Measurements from ENCODE around the gene APOB.

Gene APOB

GRCh38 chr2:20984408-20984807 lies 59.5 kb downstream of the APOB start:
- no peak for DNase-seq (ENCODE audit: low spot score)

- DNase-seq (ENCODE audit: low spot score): no peak
Measured at GRCh38 chr2:20983844-20984243, 60.0 kb downstream of the APOB start.

GRCh38 chr2:20982861-20983260 lies 61.0 kb downstream of the APOB start:
- DNase-seq (ENCODE audit: low spot score): no peak

GRCh38 chr2:20977520-20978180 lies 66.2 kb downstream of the APOB start:
- peak; percentile 8 for DNase-seq (ENCODE audit: low spot score)

GRCh38 chr2:20976527-20976926 lies 67.3 kb downstream of the APOB start:
- DNase-seq (ENCODE audit: low spot score): no peak

- no peak for DNase-seq (ENCODE audit: low spot score)
Measured at GRCh38 chr2:20972792-20973565, 70.9 kb downstream of the APOB start.

- DNase-seq (ENCODE audit: low spot score): no peak
Measured at GRCh38 chr2:20972110-20972509, 71.8 kb downstream of the APOB start.

GRCh38 chr2:20970068-20970467 lies 73.8 kb downstream of the APOB start:
- DNase-seq (ENCODE audit: low spot score): no peak

- no peak for DNase-seq (ENCODE audit: low spot score)
Measured at GRCh38 chr2:20966061-20966595, 77.7 kb downstream of the APOB start.

GRCh38 chr2:20965221-20965620 lies 78.7 kb downstream of the APOB start:
- no peak for DNase-seq (ENCODE audit: low spot score)

- no peak for DNase-seq (ENCODE audit: low spot score)
Measured at GRCh38 chr2:20963867-20964266, 80.0 kb downstream of the APOB start.

- DNase-seq (ENCODE audit: low spot score): peak; percentile 89
Measured at GRCh38 chr2:20962939-20963557, 80.8 kb downstream of the APOB start.

- DNase-seq (ENCODE audit: low spot score): no peak
Measured at GRCh38 chr2:20961858-20962257, 82.0 kb downstream of the APOB start.

- DNase-seq (ENCODE audit: low spot score): no peak
Measured at GRCh38 chr2:20960003-20960402, 83.9 kb downstream of the APOB start.

GRCh38 chr2:20959252-20959651 lies 84.6 kb downstream of the APOB start:
- no peak for DNase-seq (ENCODE audit: low spot score)

GRCh38 chr2:20957788-20958525 lies 85.9 kb downstream of the APOB start:
- peak; percentile 34 for DNase-seq (ENCODE audit: low spot score)

GRCh38 chr2:20955277-20956026 lies 88.4 kb downstream of the APOB start:
- DNase-seq (ENCODE audit: low spot score): no peak

- DNase-seq (ENCODE audit: low spot score): no peak
Measured at GRCh38 chr2:20953146-20953824, 90.6 kb downstream of the APOB start.

All from cerebellar cortex (tissue), 1 donor.